HuH-7.5 (cell line): ENCODE measurements around the gene SMCHD1.
"Not testable (repeated sequence)": the region's sequence is repeated elsewhere in the genome, so short reads cannot be mapped to it uniquely, and the experiment has no call there.

Source experiments
- DNase-seq: peaks from one replicate; pipeline ENCODE4 v3.0.0; 2011; ENCODE audit warnings: low spot score

The SMCHD1 gene

DNA sequence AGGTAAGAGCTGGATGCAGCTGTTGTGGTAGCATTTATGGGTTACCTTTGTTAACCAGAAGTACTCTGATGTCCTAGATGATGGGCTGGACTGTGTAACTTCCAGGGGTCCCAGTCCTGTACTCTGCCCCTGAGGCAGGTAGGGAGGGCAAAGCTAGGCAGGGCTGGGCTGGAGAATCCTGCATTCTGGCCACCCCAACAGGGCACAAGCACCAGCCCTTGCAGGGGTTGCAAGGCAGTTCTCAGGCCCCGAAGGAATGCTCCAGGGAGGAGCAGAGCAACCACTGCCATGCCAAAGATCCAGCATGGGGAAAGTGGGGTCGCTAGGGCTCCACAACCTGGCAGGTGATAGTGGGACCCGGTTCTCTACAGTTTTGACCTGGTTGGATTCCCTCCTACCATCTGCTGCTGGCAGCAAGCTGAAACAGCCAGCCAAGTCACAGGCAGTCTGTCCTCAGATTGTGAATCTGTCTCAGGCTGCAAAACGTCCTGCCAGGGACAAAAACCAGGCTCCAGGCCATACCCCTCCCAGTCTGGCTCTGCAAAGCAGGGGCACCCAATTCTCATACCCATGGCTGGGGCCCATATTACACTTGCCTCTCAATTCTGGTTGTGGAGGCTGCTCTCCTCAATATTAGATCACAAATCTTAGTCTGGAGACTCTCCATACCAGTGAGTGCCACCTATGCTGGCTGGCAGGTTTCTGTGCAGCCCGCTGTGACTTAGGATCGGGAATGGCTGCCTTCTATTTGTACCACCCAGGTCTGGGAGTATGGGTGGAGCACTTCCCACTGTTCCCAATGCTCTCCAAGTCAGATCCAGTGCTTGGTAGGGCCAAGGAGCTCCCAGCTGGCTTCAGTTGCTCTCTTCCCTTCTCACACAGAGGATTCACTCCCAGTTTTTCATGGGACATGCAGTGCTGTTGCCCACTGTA is 61.1 kb downstream of the SMCHD1 start:
- DNase-seq: no peak

DNA sequence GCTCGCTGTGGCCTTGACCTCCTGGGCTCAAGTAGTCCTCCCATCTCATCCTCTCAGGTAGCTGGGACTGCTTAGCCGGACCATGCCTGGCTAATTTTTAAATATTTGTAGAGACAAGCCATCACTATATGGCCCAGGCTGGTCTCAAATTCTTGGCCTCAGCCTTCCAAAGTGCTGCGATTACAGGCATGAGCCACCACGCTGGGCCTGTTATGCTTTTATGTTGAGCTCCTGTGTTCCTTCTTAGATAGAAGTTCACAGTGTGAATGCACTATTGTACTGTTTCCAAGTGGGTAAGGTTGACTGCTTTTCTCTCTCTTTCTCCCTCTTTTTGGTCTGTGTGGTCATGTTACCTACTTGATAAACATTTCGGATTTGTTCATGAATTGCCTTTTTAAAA is 61.9 kb downstream of the SMCHD1 start:
- DNase-seq: no peak

DNA sequence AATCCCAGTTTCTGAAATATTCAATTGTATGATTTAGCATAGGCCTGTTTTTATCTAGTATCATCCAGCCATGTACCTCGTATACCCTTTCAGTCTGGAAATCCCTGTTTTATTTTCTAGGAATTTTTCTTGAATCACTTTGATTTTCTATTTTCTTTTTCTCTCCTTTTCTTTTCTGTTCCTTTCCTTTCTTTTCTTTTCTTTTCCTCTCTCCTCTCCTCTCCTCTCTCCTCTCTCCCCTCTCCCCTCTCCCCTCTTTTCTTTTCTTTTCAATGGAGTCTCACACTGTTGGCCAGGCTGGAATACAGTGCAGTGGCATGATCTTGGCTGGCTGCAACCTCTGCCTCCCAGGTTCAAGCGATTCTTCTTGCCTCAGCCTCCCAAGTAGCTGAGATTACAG is 63.5 kb downstream of the SMCHD1 start:
- DNase-seq: no peak

DNA sequence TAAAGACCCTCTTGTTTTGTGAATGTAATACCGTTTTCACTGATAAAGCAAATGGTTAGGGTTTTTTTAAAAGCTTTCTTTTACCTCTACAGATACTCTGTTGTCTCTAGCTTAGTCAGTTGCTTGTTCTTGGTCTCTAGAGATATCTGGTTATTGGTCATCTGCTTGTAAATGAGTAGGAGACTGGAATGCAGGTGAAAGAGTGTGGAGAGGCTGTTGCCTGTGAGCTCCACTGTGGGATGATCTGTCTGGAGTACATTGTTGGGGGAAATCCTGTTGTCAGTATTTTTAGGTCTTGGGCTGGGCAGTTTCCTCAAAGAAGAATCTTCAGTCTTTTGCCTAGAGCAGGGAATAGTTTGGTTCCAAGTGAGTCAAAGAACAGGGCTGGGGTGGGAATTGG is 67.7 kb downstream of the SMCHD1 start:
- no peak for DNase-seq

DNA sequence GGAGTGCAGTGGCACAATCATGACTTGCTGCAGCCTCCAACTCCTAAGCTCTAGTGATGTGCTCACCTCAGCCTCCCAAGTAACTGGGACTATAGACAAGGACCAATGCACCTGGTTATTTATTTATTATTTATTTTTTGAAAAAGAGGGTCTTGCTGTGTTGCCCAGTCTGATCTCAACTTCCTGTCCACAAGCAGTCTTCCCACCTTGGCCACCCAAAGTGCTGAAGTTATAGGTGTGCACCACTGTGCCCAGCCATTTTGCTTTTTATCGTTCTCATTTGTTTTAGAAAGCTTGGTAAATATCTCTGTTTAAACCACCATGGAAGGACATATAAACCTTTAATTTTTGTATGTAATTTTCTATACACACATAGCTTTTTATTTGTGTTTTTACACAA is 74.2 kb downstream of the SMCHD1 start:
- no peak for DNase-seq

DNA sequence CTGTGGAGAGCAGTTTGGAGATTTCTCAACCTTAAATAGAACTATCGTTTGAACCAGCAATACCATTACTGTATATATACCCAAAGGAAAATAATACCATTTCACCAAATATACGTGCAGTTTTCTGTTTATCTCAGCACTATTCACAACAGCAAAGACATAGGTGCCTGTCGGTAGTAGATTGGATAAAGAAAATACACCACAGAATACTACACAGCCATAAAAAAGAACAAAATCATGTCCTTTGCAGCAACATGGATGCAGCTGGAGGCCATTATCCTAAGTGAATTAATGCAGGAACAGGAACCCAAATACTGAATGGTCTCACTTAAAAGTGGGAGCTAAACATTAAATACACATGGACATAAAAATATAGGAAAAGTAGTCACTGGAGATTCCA is 81.3 kb downstream of the SMCHD1 start:
- no peak for DNase-seq

- DNase-seq: not testable (repeated sequence)
These were observed 84.6 kb downstream of the SMCHD1 start for GRCh38 chr18:2740082-2740481.

DNA sequence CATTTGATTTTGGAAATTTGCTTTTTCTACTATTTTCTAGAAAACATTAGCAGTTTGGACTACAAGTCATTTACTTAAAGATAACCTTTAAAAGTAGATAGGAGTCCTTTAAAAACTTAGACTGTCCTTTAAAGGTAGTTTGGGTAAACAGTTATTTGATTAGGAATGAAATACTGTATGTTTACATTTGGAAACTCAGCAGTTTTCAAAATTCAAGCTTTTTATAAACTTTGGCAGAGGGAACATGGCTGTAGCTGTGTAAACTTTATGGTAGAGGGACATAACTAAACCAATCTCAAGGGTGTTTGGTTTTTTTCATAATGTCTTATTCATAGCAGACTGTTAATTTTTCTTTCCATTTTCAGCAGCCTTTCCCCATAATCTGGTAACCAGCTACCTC is 90.7 kb downstream of the SMCHD1 start:
- DNase-seq: no peak

DNA sequence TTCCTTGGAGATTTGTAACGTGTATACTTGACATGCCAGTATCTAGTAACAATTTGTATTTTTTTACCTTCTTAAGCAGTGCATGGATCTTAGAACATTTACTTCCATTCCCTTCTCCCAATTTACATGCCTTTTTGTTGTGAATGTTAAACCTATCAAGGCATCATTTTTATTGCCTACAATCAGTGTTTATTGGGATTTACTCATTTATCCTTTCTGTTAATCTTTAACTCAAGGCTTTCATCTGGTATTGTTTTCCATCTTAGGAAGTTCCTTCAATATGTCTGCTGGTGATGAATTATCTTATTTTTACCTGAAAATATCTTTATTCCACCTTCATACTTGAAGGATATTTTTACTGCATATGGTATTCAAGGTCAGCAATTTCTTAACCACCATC is 102.8 kb downstream of the SMCHD1 start:
- no peak for DNase-seq

DNA sequence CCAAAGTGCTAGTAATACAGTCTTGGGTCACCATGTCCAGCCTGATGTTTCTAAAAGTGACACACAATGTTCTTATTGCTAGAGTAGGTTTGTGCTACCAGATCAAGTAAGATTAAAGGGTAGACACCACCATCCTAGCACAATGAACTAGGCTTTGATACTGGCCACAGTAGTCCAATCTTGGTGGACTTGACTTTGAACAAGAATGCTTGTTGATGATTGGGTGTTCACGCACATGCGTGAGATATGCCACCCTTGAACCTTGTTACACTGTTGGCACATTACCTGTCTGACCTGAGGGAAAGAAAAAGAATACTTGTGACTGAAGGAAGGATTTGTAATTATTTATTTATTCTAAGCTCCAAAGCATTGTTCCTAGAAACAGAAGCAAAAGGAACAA is 119.1 kb downstream of the SMCHD1 start:
- no peak for DNase-seq

DNA sequence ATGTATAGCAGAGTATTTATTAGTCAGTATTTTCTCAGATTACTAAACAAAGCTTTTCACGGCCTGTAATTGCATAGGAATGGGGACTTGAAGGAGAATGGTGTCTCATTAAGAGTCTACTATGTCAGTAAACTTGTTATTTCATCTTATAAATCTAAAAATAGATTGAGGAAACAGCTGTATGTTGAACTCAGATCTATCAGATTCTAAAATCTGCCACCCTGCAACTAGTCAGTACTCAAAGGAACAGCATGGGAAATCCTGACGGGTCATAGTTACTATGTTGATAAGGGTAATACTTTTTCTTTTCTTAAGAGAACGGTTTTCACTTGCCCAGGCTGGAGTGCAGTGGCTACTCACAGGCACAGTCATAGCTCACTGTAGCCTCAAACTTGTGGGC is 121.1 kb downstream of the SMCHD1 start:
- no peak for DNase-seq

GRCh38 chr18:2777241-2777640 is 121.7 kb downstream of the SMCHD1 start:
- no peak for DNase-seq

GRCh38 chr18:2780750-2781149 is 125.2 kb downstream of the SMCHD1 start:
- no peak for DNase-seq

- DNase-seq: no peak
These were observed 131.7 kb downstream of the SMCHD1 start for GRCh38 chr18:2787225-2787624.

DNA sequence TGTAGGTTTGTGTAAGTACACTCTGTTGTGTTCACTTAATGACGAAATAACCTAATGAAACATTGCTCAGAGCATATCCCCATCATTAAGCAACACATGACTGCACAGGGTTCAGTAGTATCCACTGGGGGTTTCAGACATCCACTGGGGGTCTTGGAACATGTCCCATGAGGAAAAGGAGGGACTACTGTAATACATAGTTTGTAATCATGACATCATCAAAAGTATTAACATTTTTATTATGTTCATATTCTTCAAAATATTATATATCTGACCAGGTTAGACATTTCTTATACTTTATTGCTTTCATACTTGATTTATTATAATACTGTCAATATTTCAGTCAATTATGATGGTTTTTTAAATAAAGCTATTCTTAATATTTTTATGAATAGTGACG is 136.9 kb downstream of the SMCHD1 start:
- no peak for DNase-seq

DNA sequence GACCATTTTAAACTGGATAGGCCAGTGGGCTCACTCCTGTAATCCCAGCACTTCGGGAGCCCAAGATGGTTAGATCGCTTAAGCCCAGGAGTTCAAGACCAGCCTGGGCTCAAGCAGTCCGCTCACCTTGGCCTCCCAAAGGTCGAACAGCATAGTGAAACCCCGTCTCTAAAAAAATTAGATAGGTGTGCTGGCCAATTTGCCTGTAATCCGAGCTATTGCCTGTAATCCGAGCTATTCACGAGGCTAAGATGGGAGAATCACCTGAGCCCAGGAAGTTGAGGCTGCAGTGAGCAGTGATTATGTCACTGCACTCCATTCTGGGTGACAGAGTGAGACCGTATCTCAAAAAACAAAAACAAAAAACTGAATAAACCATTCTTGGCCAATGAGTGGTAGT is 138.6 kb downstream of the SMCHD1 start:
- DNase-seq: no peak

DNA sequence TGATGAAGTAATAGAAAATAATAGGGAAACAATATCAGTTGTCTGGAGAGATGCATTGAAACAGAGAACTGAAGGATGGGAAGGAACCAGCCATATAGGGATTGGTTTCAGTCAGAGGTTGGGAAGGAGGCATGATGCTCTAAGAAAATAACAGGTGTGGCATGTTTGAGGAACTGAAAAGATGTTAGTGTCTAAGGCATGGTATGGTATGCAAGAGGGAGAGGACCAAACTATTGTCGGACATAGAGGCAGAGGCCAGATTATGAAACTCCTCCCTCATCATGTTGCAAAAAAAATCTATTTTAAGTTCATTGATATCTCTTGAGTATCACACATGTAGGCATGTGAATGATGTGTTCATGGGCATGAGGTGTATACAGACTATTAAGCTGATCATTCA is 142.4 kb downstream of the SMCHD1 start:
- no peak for DNase-seq

- no peak for DNase-seq
These were observed 143.8 kb downstream of the SMCHD1 start for GRCh38 chr18:2799369-2799768.

GRCh38 chr18:2805970-2806943 is 150.7 kb downstream of the SMCHD1 start:
- DNase-seq: no peak

DNA sequence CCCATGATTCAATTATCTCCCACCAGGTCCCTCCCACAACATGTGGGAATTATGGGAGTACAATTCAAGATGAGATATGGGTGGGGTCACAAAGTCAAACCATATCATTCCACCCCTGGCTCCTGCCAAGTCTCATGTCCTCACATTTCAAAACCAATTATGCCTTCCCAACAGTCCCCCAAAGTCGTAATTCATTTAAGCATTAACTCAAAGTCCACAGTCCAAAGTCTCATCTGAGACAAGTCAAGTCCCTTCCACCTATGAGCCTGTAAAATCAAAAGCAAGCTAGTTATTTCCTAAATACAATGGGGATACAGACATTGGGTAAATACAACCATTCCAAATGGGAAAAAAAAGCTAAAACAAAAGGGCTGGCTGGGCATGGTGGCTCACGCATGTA is 153.1 kb downstream of the SMCHD1 start:
- not testable (repeated sequence) for DNase-seq

DNA sequence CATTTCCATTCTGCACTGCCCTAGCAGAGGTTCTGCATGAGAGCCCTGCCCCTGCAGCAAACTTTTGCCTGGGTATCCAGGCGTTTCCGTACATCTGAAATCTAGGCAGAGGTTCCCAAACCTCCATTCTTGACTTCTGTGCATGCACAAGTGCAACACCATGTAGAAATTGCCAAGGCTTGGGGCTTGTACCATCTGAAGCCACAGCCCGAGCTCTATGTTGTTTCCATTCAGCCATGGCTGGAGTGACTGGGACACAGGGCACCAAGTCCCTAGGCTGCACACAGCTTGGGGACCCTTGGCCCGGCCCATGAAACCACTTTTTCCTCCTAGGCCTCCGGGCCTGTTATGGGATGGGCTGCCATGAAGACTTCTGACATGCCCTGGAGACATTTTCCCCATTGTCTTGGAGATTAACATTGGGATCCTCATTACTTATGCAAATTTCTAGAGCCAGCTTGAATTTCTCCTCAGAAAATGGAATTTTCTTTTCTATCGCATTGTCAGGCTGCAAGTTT is 154.2 kb downstream of the SMCHD1 start:
- not testable (repeated sequence) for DNase-seq

GRCh38 chr18:2811416-2811815 is 155.9 kb downstream of the SMCHD1 start:
- no peak for DNase-seq

DNA sequence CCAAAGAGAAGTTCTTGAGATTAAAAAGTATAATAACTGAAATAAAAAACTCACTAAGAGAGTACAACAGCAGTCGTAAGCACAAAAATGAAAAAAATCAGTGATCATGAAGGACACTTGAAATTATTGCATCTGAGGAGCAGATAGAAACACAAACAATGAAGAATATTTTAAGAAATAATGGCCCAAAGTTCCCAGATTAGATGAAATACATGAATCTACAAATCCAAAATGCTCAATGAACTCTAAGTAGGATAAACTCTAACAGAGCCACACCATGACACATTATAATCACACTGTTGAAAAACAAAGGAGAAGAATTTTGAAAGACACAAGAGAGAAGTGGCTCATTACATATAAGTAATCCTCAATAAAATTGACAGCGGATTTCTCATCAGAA is 159.4 kb downstream of the SMCHD1 start:
- no peak for DNase-seq
